Pancreas (tissue), 10 donors: ENCODE results near the gene CHRNA4. TPM values are rescaled to one million over a fixed set of nuclear protein-coding genes. Genes with fewer than 3 reads are reported as not detected.
A peak's percentile ranks its signal among the peaks of the same experiment; 100 is the strongest.
"Not testable (repeated sequence)": the region's sequence is repeated elsewhere in the genome, so short reads cannot be mapped to it uniquely, and the experiment has no call there.

Experiments
- ATAC-seq, 4 donors: fragments of 200-7000 bp; cut with Tn5 transposase; one replicate each; pipeline versions ENCODE4 v1.8.0 to v1.9.1; 2020; ENCODE audit warnings: mild to moderate bottlenecking in 4 of 4, moderate library complexity in 4 of 4
- DNase-seq, 6 donors: peaks; one replicate each; pipeline ENCODE4 v3.0.0-alpha.2; 2020
- FAIRE-seq: peaks from 2 replicates; lab custom pipeline; 2012; peaks lifted over from hg19 to GRCh38; lab: Jason Lieb, UNC
- H3K27ac ChIP-seq, 4 donors: fragments of 200-600 bp; sonication (generic); 1 replicate in 3 of 4; 2 replicates in 1 of 4; pipeline versions ENCODE4 v1.5.0 to v1.8.0; 2020
- H3K27me3 ChIP-seq, 4 donors: fragments of 200-600 bp; one replicate each; pipeline ENCODE4 v1.8.0; 2021
- H3K36me3 ChIP-seq, 3 donors: fragments of 200-600 bp; sonication (generic) in 1 of 3; one replicate each; pipeline versions ENCODE4 v1.5.0 to v1.8.0; 2020 to 2021
- H3K4me1 ChIP-seq, 3 donors: fragments of 200-600 bp; one replicate each; pipeline ENCODE4 v1.8.0; 2021
- H3K4me3 ChIP-seq, 4 donors: fragments of 200-600 bp; sonication (generic) in 2 of 4; one replicate each; pipeline versions ENCODE4 v1.5.0 to v1.8.0; 2020 to 2021
- H3K9me3 ChIP-seq, 4 donors: fragments of 200-600 bp; one replicate each; pipeline ENCODE4 v1.8.0; 2021
- CTCF ChIP-seq, 4 donors: fragments of 200-600 bp; sonication (generic) in 3 of 4; IDR thresholded peaks; one replicate each; pipeline versions ENCODE4 v1.5.0 to v1.8.0; 2021; ENCODE audit warnings: antibody characterized with exemption in 4 of 4
- WGBS, 2 donors: extraction: QIAGEN DNeasy Blood & Tissue Kit; methylation state at CpG; one replicate each; pipeline ENCODE4 v1.1.7; 2013; 5-methylcytosine and 5-hydroxymethylcytosine counted together
- intact Hi-C, 3 donors: fragments of 100-400 bp; cut with DNase I; formaldehyde crosslinking; loops; one replicate each; pipeline versions ENCODE4 v1.11.1 to v1.14.2; 2022
- polyA plus RNA-seq, 2 donors: library from polyadenylated mRNA; stranded (reverse); fragments of 200-250 nt; gene quantifications; one replicate each; pipeline ENCODE4 v1.2.3, GENCODE V29; 2013
- total RNA-seq, 6 donors: library from RNA; stranded (reverse); fragmentation: NEBNext Ultra II Directional in 4 of 6; extraction: Animal tissue kit (Norgen Biotek cat#: 25700) in 4 of 6; gene quantifications; one replicate each; pipeline versions ENCODE4 v1.2.1 to v1.2.4, GENCODE V29; 2021 to 2023
- donor health status: healthy with polysubstance abuse.
- donor health status: DM: no; HTN: no; CAD: no; lungs with moderate emphysema.
- donor health status: DM: no; HTN: no; CAD: no.
- donor health status: control.
- donor health status: control.
- donor health status: Bipolar disorder and iron deficiency.
- donor health status: DM: yes; HTN: yes; CAD: no.
- donor health status: DM: no; HTN: no; CAD: no.
- donor health status: DM: no; HTN: no; CAD: no.
- donor health status: DM: yes; HTN: yes; CAD: no.

Gene CHRNA4
- total and polyA plus RNA-seq, 8 donors = 0.02 to 0.47 TPM; not detected in 6

DNA sequence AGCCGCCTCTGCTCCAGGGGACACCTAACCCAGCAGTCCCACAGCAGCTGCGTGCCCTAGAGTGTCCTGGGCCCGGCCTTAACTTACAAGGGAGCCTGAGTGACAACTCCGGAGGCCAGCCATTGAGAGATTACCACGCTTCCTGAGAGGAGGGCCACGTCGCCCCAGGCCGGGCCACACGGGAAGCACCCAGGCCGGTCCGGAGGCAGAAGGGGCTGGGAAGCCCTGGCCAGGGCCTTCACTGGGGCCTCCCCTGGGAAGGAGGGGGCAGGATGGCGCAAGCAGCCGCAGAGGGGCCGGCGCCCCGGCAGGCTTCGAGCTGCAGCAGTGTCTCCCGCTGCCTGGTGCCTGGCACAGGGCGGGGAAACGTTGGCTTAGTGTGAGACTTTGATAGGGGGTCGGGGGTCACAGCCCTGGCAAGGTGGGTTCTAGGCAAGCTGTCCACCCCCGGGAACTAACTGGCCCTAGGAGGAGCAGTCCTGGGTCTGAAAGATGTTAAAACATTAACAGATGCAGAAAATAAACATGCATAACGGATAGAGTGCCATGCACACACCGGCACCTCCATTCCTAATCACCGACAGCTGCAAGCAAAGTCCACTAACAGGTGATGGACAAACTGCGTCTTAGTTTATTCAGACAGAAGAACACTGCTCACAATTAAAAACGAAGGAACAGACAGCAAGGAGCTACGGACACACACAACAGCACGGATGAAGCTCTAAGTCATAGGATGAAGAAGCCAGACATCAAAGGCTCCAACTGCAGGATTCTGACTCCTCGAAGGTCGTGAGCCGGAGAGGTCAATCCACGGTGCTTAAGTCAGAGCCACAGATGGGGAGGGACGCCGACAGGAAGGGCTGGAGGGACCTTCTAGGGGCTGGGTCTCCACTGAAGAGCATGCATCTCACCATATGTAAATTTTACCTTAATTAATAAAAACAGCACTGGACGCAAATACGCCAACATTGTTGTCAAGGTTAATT, 17.4 kb downstream of the CHRNA4 start:
- ATAC-seq (no peak), DNase-seq (peak in 2 of 6 donors; percentile 12 to 28), FAIRE-seq (no peak)
- WGBS, 2 donors = 21 to 26% methylated on average over 37 of the region's 37 CpGs
- Histone ChIP-seq H3K4me1 (no peaks in the 10 kb centered on the region), H3K4me3 (no peak overlapping the region), H3K27me3 (peaks cover 0 to 9% (median 0%) of the 10 kb centered on the region in 4 donors), H3K9me3 (no peaks in the 10 kb centered on the region), H3K27ac (no peak overlapping the region), H3K36me3 (no peaks in the 10 kb centered on the region)
- intact Hi-C loops = no loop called here
- TF ChIP-seq CTCF (IDR thresholded peaks at IDR 0.05) = no peak

GRCh38 chr20:63342561-63343459, 18.3 kb downstream of the CHRNA4 start:
- intact Hi-C loops = no loop called here
- Histone ChIP-seq H3K27me3 (peaks cover 0 to 9% (median 0%) of the 10 kb centered on the region in 4 donors), H3K9me3 (no peaks in the 10 kb centered on the region), H3K36me3 (no peaks in the 10 kb centered on the region), H3K4me1 (no peaks in the 10 kb centered on the region), H3K4me3 (no peak overlapping the region), H3K27ac (no peak overlapping the region)
- ATAC-seq (no peak), FAIRE-seq (no peak), DNase-seq (peak in 2 of 6 donors; percentile 11 to 41)
- TF ChIP-seq CTCF (IDR thresholded peaks at IDR 0.05) = no peak
- WGBS, 2 donors = 65 to 75% methylated on average over 59 of the region's 59 CpGs

- H3K27ac ChIP-seq, H3K4me3 ChIP-seq, DNase-seq, H3K36me3 ChIP-seq, H3K4me1 ChIP-seq, H3K27me3 ChIP-seq, ATAC-seq, intact Hi-C loops, H3K9me3 ChIP-seq: not testable (repeated sequence)
- WGBS, 2 donors = 52 to 67% methylated on average over 10 of the region's 10 CpGs
- FAIRE-seq = peak; percentile 71
Observed at GRCh38 chr20:63340158-63340688, 20.9 kb downstream of the CHRNA4 start.

DNA sequence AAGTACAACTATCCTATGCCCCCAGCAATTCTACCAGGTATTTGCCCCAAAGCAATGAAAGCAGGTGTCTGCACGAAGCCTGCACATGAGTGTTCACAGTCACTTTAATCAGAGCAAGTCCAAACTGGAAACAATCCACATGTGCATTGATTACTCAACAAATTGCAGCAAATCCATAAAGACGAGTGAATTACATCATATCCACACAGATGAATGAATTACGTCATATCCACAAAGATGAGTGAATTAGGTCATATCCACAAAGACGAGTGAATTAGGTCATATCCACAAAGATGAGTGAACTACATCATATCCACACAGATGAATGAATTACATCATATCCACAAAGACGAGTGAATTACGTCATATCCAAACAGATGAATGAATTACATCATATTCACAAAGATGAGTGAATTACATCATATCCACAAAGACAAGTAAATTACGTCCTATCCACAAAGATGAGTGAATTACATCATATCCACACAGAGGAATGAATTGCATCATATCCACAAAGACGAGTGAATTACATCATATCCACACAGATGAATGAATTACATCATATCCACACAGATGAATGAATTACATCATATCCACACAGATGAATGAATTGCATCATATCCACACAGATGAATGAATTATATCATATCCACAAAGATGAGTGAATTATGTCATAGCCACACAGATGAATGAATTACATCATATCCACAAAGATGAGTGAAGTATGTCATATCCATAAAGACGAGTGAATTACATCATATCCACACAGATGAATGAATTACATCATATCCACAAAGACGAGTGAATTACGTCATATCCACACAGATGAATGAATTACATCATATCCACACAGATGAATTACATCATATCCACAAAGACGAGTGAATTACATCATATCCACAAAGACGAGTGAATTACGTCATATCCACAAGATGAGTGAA, 21.7 kb downstream of the CHRNA4 start:
- H3K9me3 ChIP-seq, H3K36me3 ChIP-seq, H3K27me3 ChIP-seq, H3K4me1 ChIP-seq, H3K4me3 ChIP-seq, H3K27ac ChIP-seq, ATAC-seq, DNase-seq, intact Hi-C loops, FAIRE-seq: not testable (repeated sequence)
- 41 to 52% methylated on average over 14 of the region's 14 CpGs for WGBS, 2 donors

- H3K9me3 ChIP-seq = no peaks in the 10 kb centered on the region
- WGBS, 2 donors = 37 to 42% methylated on average over 12 of the region's 12 CpGs
- H3K4me3 ChIP-seq = no peak overlapping the region
- H3K27ac ChIP-seq = no peak overlapping the region
- H3K36me3 ChIP-seq = no peaks in the 10 kb centered on the region
- DNase-seq = no peak
- TF ChIP-seq CTCF (IDR thresholded peaks at IDR 0.05) = no peak
- H3K4me1 ChIP-seq = no peaks in the 10 kb centered on the region
- ATAC-seq = no peak
- intact Hi-C loops = no loop called here
- FAIRE-seq = no peak
- H3K27me3 ChIP-seq = peaks cover 0 to 5% (median 0%) of the 10 kb centered on the region in 4 donors
Observed at GRCh38 chr20:63337786-63338420, 23.2 kb downstream of the CHRNA4 start.
